Liver (tissue), 9 donors: Measurements from ENCODE around the gene PTPN14. TPM values are rescaled to one million over a fixed set of nuclear protein-coding genes. Genes with fewer than 3 reads are reported as not detected.

Experiments
- DNase-seq: peaks from one replicate; pipeline ENCODE4 v3.0.0-alpha.2; 2017; ENCODE audit warnings: low spot score
- H3K27ac ChIP-seq, 2 donors: one replicate each; pipeline ENCODE4 v1.7.0; 2013; ENCODE audit warnings: inconsistent platforms in 2 of 2, low read length in 2 of 2, control low read depth in 1 of 2, low read depth in 1 of 2, mild to moderate bottlenecking in 1 of 2
- H3K27me3 ChIP-seq, 4 donors: one replicate each; pipeline versions ENCODE4 v1.6.1 to v1.7.0; 2013; ENCODE audit warnings: low read length in 3 of 4, inconsistent platforms in 1 of 4, mild to moderate bottlenecking in 1 of 4, moderate library complexity in 1 of 4; ENCODE audit not compliant: control insufficient read depth in 4 of 4, insufficient read depth in 4 of 4
- H3K36me3 ChIP-seq, 4 donors: one replicate each; pipeline versions ENCODE4 v1.6.1 to v1.7.0; 2013; ENCODE audit warnings: low read length in 3 of 4, mild to moderate bottlenecking in 3 of 4, low read depth in 1 of 4, moderate library complexity in 1 of 4; ENCODE audit not compliant: control insufficient read depth in 4 of 4, insufficient read depth in 3 of 4
- H3K4me1 ChIP-seq, 4 donors: one replicate each; pipeline versions ENCODE4 v1.6.1 to v1.7.0; 2013; ENCODE audit warnings: low read length in 3 of 4, mild to moderate bottlenecking in 3 of 4, moderate library complexity in 1 of 4; ENCODE audit not compliant: control insufficient read depth in 4 of 4, insufficient read depth in 4 of 4
- H3K4me3 ChIP-seq, 3 donors: one replicate each; pipeline versions ENCODE4 v1.6.1 to v1.7.0; 2013; ENCODE audit warnings: low read length in 3 of 3, control low read depth in 1 of 3, low read depth in 1 of 3, mild to moderate bottlenecking in 1 of 3
- H3K9ac ChIP-seq, 2 donors: one replicate each; pipeline ENCODE4 v1.7.0; 2013; ENCODE audit warnings: low read length in 2 of 2, mild to moderate bottlenecking in 2 of 2, moderate library complexity in 2 of 2, control low read depth in 1 of 2, low read depth in 1 of 2
- H3K9me3 ChIP-seq, 4 donors: one replicate each; pipeline versions ENCODE4 v1.6.1 to v1.7.0; 2013; ENCODE audit warnings: low read length in 3 of 4; ENCODE audit not compliant: control insufficient read depth in 4 of 4
- ATF3 ChIP-seq: IDR thresholded peaks from 2 replicates; pipeline ENCODE4 v1.6.1; 2016; ENCODE audit warnings: antibody characterized with exemption
- CTCF ChIP-seq: fragments of 150-350 bp; IDR thresholded peaks from 2 replicates; pipeline ENCODE4 v1.5.1; 2017; ENCODE audit warnings: improper control_type of control experiment, low read depth, low read length; ENCODE audit not compliant: missing input control
- EGR1 ChIP-seq, 2 donors: IDR thresholded peaks; 2 replicates each; pipeline ENCODE4 v1.6.1; 2016 to 2018; ENCODE audit warnings: antibody characterized with exemption in 2 of 2, low read depth in 2 of 2
- FOXA1 ChIP-seq: IDR thresholded peaks from 2 replicates; pipeline ENCODE4 v1.6.1; 2016; ENCODE audit warnings: antibody characterized with exemption
- FOXA2 ChIP-seq: IDR thresholded peaks from 2 replicates; pipeline ENCODE4 v1.6.1; 2016; ENCODE audit warnings: antibody characterized with exemption
- GABPA ChIP-seq, 2 donors: IDR thresholded peaks in 1 of 2; conservative IDR thresholded peaks in 1 of 2; 2 replicates each; pipeline ENCODE4 v1.6.1; 2016; ENCODE audit warnings: antibody characterized with exemption in 2 of 2, mild to moderate bottlenecking in 1 of 2, moderate library complexity in 1 of 2
- HNF4A ChIP-seq, 2 donors: conservative IDR thresholded peaks; 2 replicates each; pipeline ENCODE4 v1.6.1; 2016; ENCODE audit warnings: antibody characterized with exemption in 2 of 2, mild to moderate bottlenecking in 2 of 2
- HNF4G ChIP-seq: IDR thresholded peaks from 2 replicates; pipeline ENCODE4 v1.6.1; 2016; ENCODE audit warnings: antibody characterized with exemption
- JUND ChIP-seq, 2 donors: IDR thresholded peaks; 2 replicates each; pipeline ENCODE4 v1.6.1; 2016; ENCODE audit warnings: antibody characterized with exemption in 2 of 2
- MAX ChIP-seq: IDR thresholded peaks from 2 replicates; pipeline ENCODE4 v1.6.1; 2016; ENCODE audit warnings: antibody characterized with exemption
- NR2F2 ChIP-seq: IDR thresholded peaks from 2 replicates; pipeline ENCODE4 v1.6.1; 2016; ENCODE audit warnings: antibody characterized with exemption
- RAD21 ChIP-seq, 2 donors: IDR thresholded peaks; 2 replicates each; pipeline ENCODE4 v1.6.1; 2016; ENCODE audit warnings: antibody characterized with exemption in 2 of 2, mild to moderate bottlenecking in 2 of 2
- REST ChIP-seq: IDR thresholded peaks from 2 replicates; pipeline ENCODE4 v1.6.1; 2016; ENCODE audit warnings: antibody characterized with exemption, mild to moderate bottlenecking
- RXRA ChIP-seq, 2 donors: IDR thresholded peaks; 2 replicates each; pipeline ENCODE4 v1.6.1; 2017 to 2018; ENCODE audit warnings: antibody characterized with exemption in 2 of 2, mild to moderate bottlenecking in 1 of 2
- SP1 ChIP-seq: IDR thresholded peaks from 2 replicates; pipeline ENCODE4 v1.6.1; 2018; ENCODE audit warnings: antibody characterized with exemption, mild to moderate bottlenecking
- TAF1 ChIP-seq: conservative IDR thresholded peaks from 2 replicates; pipeline ENCODE4 v1.6.1; 2016; ENCODE audit warnings: antibody characterized with exemption, mild to moderate bottlenecking
- ZBTB33 ChIP-seq: IDR thresholded peaks from 2 replicates; pipeline ENCODE4 v1.6.1; 2016; ENCODE audit warnings: antibody characterized with exemption
- WGBS: extraction: QIAGEN DNeasy Blood & Tissue Kit; methylation state at CpG from one replicate; pipeline ENCODE4 v1.1.7; 2013; 5-methylcytosine and 5-hydroxymethylcytosine counted together
- polyA plus RNA-seq, 2 donors: library from polyadenylated mRNA; stranded (reverse) in 1 of 2; unstranded in 1 of 2; fragments of 200-250 nt in 1 of 2; fragments of >200 nt in 1 of 2; fragmentation: Nextera tagmentation in 1 of 2; extraction: Ambion mirVana in 1 of 2; gene quantifications; one replicate each; pipeline versions ENCODE4 v1.2.1 to v1.2.3, GENCODE V29; 2013 to 2015
- total RNA-seq, 2 donors: library from RNA; depleted of rRNA; stranded (reverse); fragments of >200 nt; gene quantifications; one replicate each; pipeline ENCODE4 v1.2.3, GENCODE V29; 2014
- donor health status: healthy.
- donor health status: healthy.
- donor health status: healthy.
- donor health status: healthy.
- donor health status: healthy.

The PTPN14 gene
- total and polyA plus RNA-seq, 4 donors, result 0.54 to 3.2 (median 1.5) TPM

GRCh38 chr1:214569357-214570004 is 18.1 kb upstream of the PTPN14 start:
- WGBS, result 84% methylated on average over 2 of the region's 2 CpGs
- Histone ChIP-seq H3K27ac (no peak overlapping the region), H3K36me3 (no peaks in the 10 kb centered on the region), H3K4me3 (no peak overlapping the region), H3K27me3 (no peaks in the 10 kb centered on the region), H3K9me3 (no peaks in the 10 kb centered on the region), H3K4me1 (no peaks in the 10 kb centered on the region), H3K9ac (no peak overlapping the region)
- DNase-seq, result no peak
- TF ChIP-seq GABPA (IDR thresholded peaks at IDR 0.05 in 1 of 2, conservative IDR thresholded peaks at IDR 0.05 in 1 of 2) (no peak), SP1 (no peak), CTCF (no peak), FOXA1 (no peak), HNF4A (conservative IDR thresholded peaks at IDR 0.05) (no peak), ZBTB33 (no peak)

- Histone ChIP-seq H3K27me3 (no peaks in the 10 kb centered on the region), H3K4me3 (no peak overlapping the region), H3K36me3 (no peaks in the 10 kb centered on the region), H3K9ac (no peak overlapping the region), H3K27ac (no peak overlapping the region), H3K4me1 (no peaks in the 10 kb centered on the region), H3K9me3 (no peaks in the 10 kb centered on the region)
- TF ChIP-seq CTCF (no peak), NR2F2 (no peak), ATF3 (no peak), REST (no peak), HNF4A (conservative IDR thresholded peaks at IDR 0.05) (no peak), ZBTB33 (no peak), RAD21 (IDR thresholded peaks at IDR 0.05) (no peak), FOXA2 (no peak), GABPA (IDR thresholded peaks at IDR 0.05 in 1 of 2, conservative IDR thresholded peaks at IDR 0.05 in 1 of 2) (no peak), HNF4G (no peak), MAX (no peak), SP1 (no peak), JUND (IDR thresholded peaks at IDR 0.05) (no peak), FOXA1 (no peak), TAF1 (no peak), RXRA (IDR thresholded peaks at IDR 0.05) (no peak), EGR1 (IDR thresholded peaks at IDR 0.05; ENCODE audit: low read depth in 2 of 2) (no peak)
- WGBS, result 72% methylated on average over 4 of the region's 4 CpGs
- DNase-seq, result no peak
Measured at GRCh38 chr1:214568328-214568727, 16.9 kb upstream of the PTPN14 start.
